Neuronal stem cell (in vitro differentiated cells): ENCODE results near the gene KDM4C.

Source experiments
- DNase-seq: peaks from one replicate; pipeline ENCODE4 v3.0.0-alpha.2; 2013; ENCODE audit warnings: low spot score
- H2AFZ ChIP-seq: one replicate; pipeline ENCODE4 v1.6.1; 2013; ENCODE audit warnings: mild to moderate bottlenecking, low read length, inconsistent platforms
- H2AK5ac ChIP-seq: 2 replicates; pipeline ENCODE4 v1.6.1; 2013; ENCODE audit warnings: low read depth, mild to moderate bottlenecking, inconsistent platforms, low read length, moderate library complexity, mixed read lengths
- H2BK120ac ChIP-seq: 2 replicates; pipeline ENCODE4 v1.6.1; 2013; ENCODE audit warnings: low read depth, mild to moderate bottlenecking, inconsistent platforms, low read length, moderate library complexity, mixed read lengths
- H2BK12ac ChIP-seq: one replicate; pipeline ENCODE4 v1.6.1; 2013; ENCODE audit warnings: low read length, inconsistent platforms
- H2BK15ac ChIP-seq: 2 replicates; pipeline ENCODE4 v1.6.1; 2013; ENCODE audit warnings: mild to moderate bottlenecking, low read length, inconsistent platforms, mixed read lengths
- H2BK5ac ChIP-seq: one replicate; pipeline ENCODE4 v1.6.1; 2013; ENCODE audit warnings: inconsistent platforms, mild to moderate bottlenecking, low read length, moderate library complexity
- H3K14ac ChIP-seq: one replicate; pipeline ENCODE4 v1.6.1; 2013; ENCODE audit warnings: low read length, inconsistent platforms
- H3K18ac ChIP-seq: 2 replicates; pipeline ENCODE4 v1.6.1; 2013; ENCODE audit warnings: low read length, inconsistent platforms
- H3K23ac ChIP-seq: 2 replicates; pipeline ENCODE4 v1.6.1; 2013; ENCODE audit warnings: low read depth, mild to moderate bottlenecking, mixed read lengths, low read length, inconsistent platforms; ENCODE audit not compliant: poor library complexity
- H3K27ac ChIP-seq: replicated peaks from 3 replicates; pipeline ENCODE4 v1.5.1; 2013; ENCODE audit warnings: low read length, inconsistent platforms
- H3K27me3 ChIP-seq, 3 experiments: 2 replicates each; pipeline ENCODE4 v1.6.1; 2013; ENCODE audit warnings: low read length in 3 of 3, mild to moderate bottlenecking in 2 of 3, inconsistent platforms in 1 of 3, low read depth in 1 of 3, mixed read lengths in 1 of 3, moderate library complexity in 1 of 3; ENCODE audit not compliant: control insufficient read depth in 3 of 3, insufficient read depth in 3 of 3
- H3K36me3 ChIP-seq, 2 donors: replicated peaks in 1 of 2; 2 replicates each; pipeline ENCODE4 v1.6.1; 2013; ENCODE audit warnings: low read length in 2 of 2; ENCODE audit not compliant: control insufficient read depth in 2 of 2, insufficient read depth in 2 of 2
- H3K4ac ChIP-seq: 2 replicates; pipeline ENCODE4 v1.6.1; 2013; ENCODE audit warnings: inconsistent platforms, mild to moderate bottlenecking, low read length, moderate library complexity
- H3K4me1 ChIP-seq, 2 donors: 1 replicate in 1 of 2; 2 replicates in 1 of 2; pipeline ENCODE4 v1.6.1; 2013; ENCODE audit warnings: low read length in 2 of 2, low read depth in 1 of 2; ENCODE audit not compliant: control insufficient read depth in 2 of 2, insufficient read depth in 1 of 2
- H3K4me2 ChIP-seq: one replicate; pipeline ENCODE4 v1.6.1; 2013; ENCODE audit warnings: mild to moderate bottlenecking, low read length, inconsistent platforms; ENCODE audit not compliant: insufficient read depth, poor library complexity, severe bottlenecking
- H3K4me3 ChIP-seq, 2 donors: 2 replicates each; pipeline ENCODE4 v1.5.1; 2013; ENCODE audit warnings: low read length in 2 of 2, mild to moderate bottlenecking in 2 of 2, inconsistent platforms in 1 of 2, moderate library complexity in 1 of 2
- H3K79me1 ChIP-seq: one replicate; pipeline ENCODE4 v1.6.1; 2013; ENCODE audit warnings: low read depth, mild to moderate bottlenecking, inconsistent platforms, low read length, moderate library complexity
- H3K9ac ChIP-seq: one replicate; pipeline ENCODE4 v1.6.1; 2013; ENCODE audit warnings: mild to moderate bottlenecking, low read depth, low read length, inconsistent platforms; ENCODE audit not compliant: poor library complexity
- H3K9me3 ChIP-seq, 2 donors: replicated peaks in 1 of 2; 2 replicates each; pipeline versions ENCODE3 to v1.6.1; 2013; ENCODE audit warnings: low read length in 2 of 2, mild to moderate bottlenecking in 2 of 2, inconsistent platforms in 1 of 2, low read depth in 1 of 2, mixed read lengths in 1 of 2, moderate library complexity in 1 of 2; ENCODE audit not compliant: control insufficient read depth in 2 of 2, insufficient read depth in 1 of 2
- H4K8ac ChIP-seq: one replicate; pipeline ENCODE4 v1.6.1; 2013; ENCODE audit warnings: low read depth, mild to moderate bottlenecking, inconsistent platforms, low read length, moderate library complexity
- H4K91ac ChIP-seq: one replicate; pipeline ENCODE4 v1.6.1; 2013; ENCODE audit warnings: low read length, low read depth, mild to moderate bottlenecking, inconsistent platforms; ENCODE audit not compliant: poor library complexity
- WGBS, 2 donors: extraction: QIAGEN DNeasy Blood & Tissue Kit; methylation state at CpG; one replicate each; pipeline ENCODE4 v1.1.7; 2013; ENCODE audit warnings: missing lambda C conversion rate in 2 of 2, mixed read lengths in 1 of 2; ENCODE audit not compliant: insufficient read length in 2 of 2, insufficient replicate concordance in 1 of 2; ENCODE audit errors: extremely low coverage in 2 of 2; 5-methylcytosine and 5-hydroxymethylcytosine counted together

The KDM4C gene

GRCh38 chr9:7147121-7148090, 389.6 kb downstream of the KDM4C start:
- no peak overlapping the region for H2BK12ac ChIP-seq
- H3K18ac ChIP-seq: peak overlapping the region; percentile 83
- H2BK120ac ChIP-seq: no peak overlapping the region
- no peaks in the 10 kb centered on the region for H3K79me1 ChIP-seq
- peak overlapping the region; percentile 20 for H2BK15ac ChIP-seq
- H3K27me3 ChIP-seq: no peaks in the 10 kb centered on the region
- no peaks in the 10 kb centered on the region for H3K9me3 ChIP-seq
- no peaks in the 10 kb centered on the region for H3K4me1 ChIP-seq
- no peak overlapping the region for H4K8ac ChIP-seq
- H3K23ac ChIP-seq: no peak overlapping the region
- no peak overlapping the region for H3K4ac ChIP-seq
- H3K36me3 ChIP-seq: peaks cover 0 to 2% of the 10 kb centered on the region in 2 donors
- no peak overlapping the region for H2AFZ ChIP-seq
- peak overlapping the region; percentile 5 for H3K14ac ChIP-seq
- no peak overlapping the region for H3K27ac ChIP-seq
- no peak overlapping the region for H3K4me3 ChIP-seq
- no peak overlapping the region for H2BK5ac ChIP-seq
- no peak overlapping the region for H3K9ac ChIP-seq
- no CpG with 5 or more reads among the region's 14 CpGs for WGBS, 2 donors
- H2AK5ac ChIP-seq: no peak overlapping the region
- DNase-seq: no peak
- H3K4me2 ChIP-seq: no peak overlapping the region
- H4K91ac ChIP-seq: no peak overlapping the region

- Histone ChIP-seq H3K18ac (peak overlapping the region; percentile 83), H3K9ac (no peak overlapping the region), H3K23ac (no peak overlapping the region), H3K36me3 (peaks cover 0 to 2% of the 10 kb centered on the region in 2 donors), H2BK12ac (no peak overlapping the region), H4K8ac (no peak overlapping the region), H2BK120ac (no peak overlapping the region), H3K9me3 (no peaks in the 10 kb centered on the region), H3K4ac (no peak overlapping the region), H3K4me1 (peaks cover 0 to 1% of the 10 kb centered on the region in 2 donors), H3K4me3 (no peak overlapping the region), H2BK15ac (peak overlapping the region; percentile 20), H3K14ac (peak overlapping the region; percentile 5), H2BK5ac (no peak overlapping the region), H2AFZ (no peak overlapping the region), H3K27ac (no peak overlapping the region), H2AK5ac (peak overlapping the region; percentile 86), H3K79me1 (no peaks in the 10 kb centered on the region), H3K4me2 (no peak overlapping the region), H4K91ac (no peak overlapping the region), H3K27me3 (no peaks in the 10 kb centered on the region)
- no peak for DNase-seq
- no CpG with 5 or more reads among the region's 7 CpGs for WGBS, 2 donors
These were observed 390.5 kb downstream of the KDM4C start for GRCh38 chr9:7148243-7148765.

GRCh38 chr9:7149258-7149657, 391.5 kb downstream of the KDM4C start:
- no peak overlapping the region for H2BK12ac ChIP-seq
- no peak overlapping the region for H3K14ac ChIP-seq
- no peak overlapping the region for H3K27ac ChIP-seq
- H3K4me3 ChIP-seq: peak overlapping the region in 1 of 2 donors; percentile 48
- no peaks in the 10 kb centered on the region for H3K79me1 ChIP-seq
- H3K36me3 ChIP-seq: peaks cover 0 to 2% of the 10 kb centered on the region in 2 donors
- no peak overlapping the region for H3K4ac ChIP-seq
- no CpG with 5 or more reads among the region's 13 CpGs for WGBS, 2 donors
- H2AFZ ChIP-seq: no peak overlapping the region
- no peak overlapping the region for H4K8ac ChIP-seq
- H2BK15ac ChIP-seq: no peak overlapping the region
- no peak overlapping the region for H2BK120ac ChIP-seq
- peaks cover 0 to 2% of the 10 kb centered on the region in 2 donors for H3K4me1 ChIP-seq
- peak overlapping the region; percentile 2 for H3K23ac ChIP-seq
- DNase-seq: no peak
- no peak overlapping the region for H3K4me2 ChIP-seq
- H3K27me3 ChIP-seq: no peaks in the 10 kb centered on the region
- H2BK5ac ChIP-seq: peak overlapping the region; percentile 84
- H2AK5ac ChIP-seq: no peak overlapping the region
- H3K18ac ChIP-seq: no peak overlapping the region
- H3K9me3 ChIP-seq: no peaks in the 10 kb centered on the region
- no peak overlapping the region for H4K91ac ChIP-seq
- H3K9ac ChIP-seq: no peak overlapping the region

- H3K9me3 ChIP-seq: no peaks in the 10 kb centered on the region
- peaks cover 0 to 2% of the 10 kb centered on the region in 2 donors for H3K4me1 ChIP-seq
- no peak overlapping the region for H3K4me3 ChIP-seq
- H4K8ac ChIP-seq: no peak overlapping the region
- H3K23ac ChIP-seq: no peak overlapping the region
- H4K91ac ChIP-seq: no peak overlapping the region
- no peak overlapping the region for H2AK5ac ChIP-seq
- no peak overlapping the region for H3K14ac ChIP-seq
- H3K9ac ChIP-seq: no peak overlapping the region
- no peak overlapping the region for H2AFZ ChIP-seq
- no peaks in the 10 kb centered on the region for H3K36me3 ChIP-seq
- H3K4me2 ChIP-seq: no peak overlapping the region
- no peak overlapping the region for H3K27ac ChIP-seq
- H3K18ac ChIP-seq: no peak overlapping the region
- no peaks in the 10 kb centered on the region for H3K27me3 ChIP-seq
- no peak for DNase-seq
- H3K4ac ChIP-seq: no peak overlapping the region
- H2BK12ac ChIP-seq: no peak overlapping the region
- H2BK120ac ChIP-seq: no peak overlapping the region
- no peak overlapping the region for H2BK5ac ChIP-seq
- no peak overlapping the region for H2BK15ac ChIP-seq
- whole genome bisulfite sequencing, 2 donors: no CpG with 5 or more reads among the region's 8 CpGs
- H3K79me1 ChIP-seq: no peaks in the 10 kb centered on the region
These were observed 392.5 kb downstream of the KDM4C start for GRCh38 chr9:7150153-7150890.
